GM21360 (cell line): Measurements from ENCODE around the gene FAM200A.
"Not testable (repeated sequence)": the region's sequence is repeated elsewhere in the genome, so short reads cannot be mapped to it uniquely, and the experiment has no call there.

Experiments used
- ATAC-seq: cut with Tn5 transposase; IDR thresholded peaks from one replicate; pipeline ENCODE4 v1.9.1; 2021; ENCODE audit warnings: mild to moderate bottlenecking, moderate library complexity; ENCODE audit not compliant: unreplicated experiment

Gene FAM200A

DNA sequence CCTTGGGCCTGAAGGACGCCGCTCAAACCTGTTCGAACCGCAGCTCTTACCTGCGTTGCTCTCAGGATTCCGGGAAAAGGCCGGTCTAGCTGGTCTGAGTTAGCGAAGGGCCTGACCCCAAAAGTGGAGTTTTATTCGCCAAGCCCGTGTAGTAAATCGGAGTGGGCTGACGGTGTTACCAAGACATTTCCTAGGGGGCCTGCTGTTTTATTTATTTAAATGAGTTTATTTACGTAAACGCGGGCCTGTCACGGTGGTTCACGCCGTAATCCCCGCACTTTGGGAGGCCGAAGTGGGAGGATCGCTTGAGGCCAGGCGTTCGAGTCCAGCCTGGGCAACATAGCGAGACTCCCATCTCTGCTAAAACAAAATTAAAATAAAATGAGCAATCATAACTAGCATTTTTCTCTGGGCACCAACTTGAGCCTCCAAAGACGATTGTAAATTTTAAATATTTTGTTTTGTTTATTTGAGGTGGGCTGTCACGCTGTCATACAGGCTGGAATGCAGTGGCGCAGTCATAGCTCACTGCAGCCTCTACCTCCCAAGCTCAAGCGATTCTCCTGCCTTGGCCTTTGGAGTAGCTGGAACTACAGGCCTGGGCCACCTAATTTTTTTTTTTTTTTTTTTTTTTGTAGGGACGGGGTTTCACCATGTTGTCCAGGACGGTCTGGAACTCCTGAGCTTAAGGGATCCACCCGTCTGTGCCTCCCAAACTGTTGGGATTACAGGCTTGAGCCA, 7.4 kb upstream of the FAM200A start:
- no peak for ATAC-seq

DNA sequence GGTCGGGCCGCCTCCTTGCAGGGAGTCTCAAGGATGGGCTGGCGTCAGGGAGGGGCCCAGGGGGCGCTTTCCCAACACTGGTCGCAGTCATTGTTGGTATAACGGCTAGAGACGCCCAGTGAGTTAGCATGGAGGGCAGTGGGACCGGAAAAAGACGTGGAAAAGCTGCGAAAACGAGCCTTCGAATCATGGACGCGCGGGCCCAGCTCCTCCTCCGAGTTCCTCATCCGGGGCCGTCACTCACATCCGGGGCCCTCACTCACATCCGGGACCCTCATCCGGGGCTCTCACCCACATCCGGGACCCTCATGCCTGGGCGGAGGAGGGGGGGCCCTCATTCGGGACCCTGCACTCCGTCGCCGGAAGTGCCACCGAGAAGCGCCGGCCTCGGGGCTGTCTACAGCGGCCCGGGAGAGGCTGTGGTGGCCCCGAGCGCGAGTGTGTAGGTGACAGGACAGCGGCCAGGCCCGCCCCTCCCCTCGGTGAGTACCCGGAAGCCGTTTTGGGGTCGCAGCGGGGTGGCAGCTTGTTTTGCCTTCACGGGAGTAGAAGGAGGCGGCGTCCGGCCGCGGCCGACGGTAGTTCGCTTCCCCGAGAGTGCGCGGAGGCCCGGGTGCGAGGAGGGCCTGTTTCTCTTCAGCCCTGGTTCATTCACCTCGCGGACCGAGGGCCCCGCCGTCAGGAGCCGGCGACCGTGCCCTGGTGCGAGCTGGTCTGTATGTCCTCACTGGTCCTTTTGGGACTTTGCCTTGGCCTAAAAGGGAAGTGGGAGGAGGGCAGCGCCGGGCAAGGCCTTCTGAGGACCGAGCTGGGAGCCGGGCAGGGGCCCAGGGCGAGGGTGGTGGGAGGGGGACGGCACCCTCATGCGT, 6.6 kb upstream of the FAM200A start, which contains the start of gene ZNF655:
TSS of gene ZNF655 (plus strand) at position 337 of the 869 bp plus-strand sequence. CDS start 1,918 bp downstream, outside the sequence.
- peak; percentile 66 for ATAC-seq

DNA sequence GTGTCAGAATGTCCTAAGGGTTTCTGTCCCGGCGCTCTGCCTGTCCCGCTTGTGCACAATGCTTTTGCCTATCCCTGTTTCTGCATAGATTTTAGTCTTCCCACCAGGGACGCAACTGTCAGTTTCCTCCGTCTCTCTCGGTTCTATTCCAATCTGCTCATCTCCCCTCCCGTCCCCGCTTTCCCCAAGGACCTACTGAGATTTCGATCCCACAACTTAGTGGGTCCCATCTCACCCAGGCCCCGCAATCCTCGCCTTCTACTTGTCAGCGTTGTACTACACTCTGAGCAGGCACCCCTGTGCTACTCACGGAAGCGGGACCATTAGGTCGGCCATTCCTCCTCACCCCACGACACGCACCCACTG, 6.0 kb upstream of the FAM200A start:
- peak; percentile 42 for ATAC-seq

DNA sequence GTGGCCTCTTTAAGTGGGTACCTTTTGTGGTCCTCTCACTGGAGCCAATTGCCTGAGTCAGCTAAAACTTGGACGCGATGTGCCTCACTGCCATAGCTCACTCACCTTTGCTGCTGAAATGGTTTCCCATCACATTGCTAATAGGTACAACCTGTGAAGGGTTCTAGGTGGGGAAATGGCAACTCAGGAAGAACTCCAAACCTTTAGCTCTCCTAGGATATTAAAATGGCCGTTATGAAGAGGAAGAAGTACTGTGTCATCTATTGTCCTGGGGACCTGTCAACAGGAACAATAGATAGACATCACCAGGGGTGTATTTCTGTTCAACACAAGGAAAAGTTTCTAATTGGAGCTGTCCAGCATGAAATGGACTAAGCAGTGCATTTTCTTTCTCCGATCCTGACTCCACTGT, 5.3 kb upstream of the FAM200A start:
- no peak for ATAC-seq

DNA sequence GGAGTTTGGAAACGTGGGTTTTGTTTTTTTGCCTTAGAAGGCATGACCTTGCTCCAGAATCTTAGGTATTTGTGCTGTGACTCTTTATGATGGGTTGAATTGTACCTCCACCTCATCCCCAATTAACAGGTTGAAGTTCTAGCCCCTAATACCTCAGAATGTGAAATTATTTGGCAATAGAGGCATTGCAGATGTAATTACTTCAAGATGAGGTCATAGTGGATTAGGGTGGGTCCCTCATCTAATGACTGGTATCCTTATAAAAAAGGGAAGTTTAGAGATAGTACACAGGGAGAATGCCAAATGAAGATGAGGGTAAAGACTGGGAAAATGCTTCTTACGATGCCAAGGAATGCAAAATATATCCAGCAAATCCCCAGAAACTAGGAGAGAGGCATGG, 3.0 kb upstream of the FAM200A start:
- ATAC-seq: no peak

DNA sequence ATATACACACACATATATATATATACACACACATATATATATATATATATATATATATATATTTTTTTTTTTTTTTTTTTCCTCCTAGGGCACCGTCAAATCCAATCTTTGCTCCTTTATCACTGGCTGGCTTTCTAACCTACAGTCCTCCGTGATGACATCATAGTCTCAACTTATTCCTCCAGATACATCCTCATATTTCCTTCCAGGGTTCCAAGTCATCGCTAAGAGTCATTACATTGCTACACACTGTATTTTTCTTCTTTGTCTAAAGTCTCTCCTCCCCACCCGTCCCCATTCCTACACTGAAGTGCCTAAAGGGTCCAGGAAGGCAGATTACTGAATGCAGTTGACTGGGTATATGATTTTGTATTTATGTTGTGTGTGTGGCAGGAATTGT, 1.1 kb upstream of the FAM200A start:
- ATAC-seq: no peak

DNA sequence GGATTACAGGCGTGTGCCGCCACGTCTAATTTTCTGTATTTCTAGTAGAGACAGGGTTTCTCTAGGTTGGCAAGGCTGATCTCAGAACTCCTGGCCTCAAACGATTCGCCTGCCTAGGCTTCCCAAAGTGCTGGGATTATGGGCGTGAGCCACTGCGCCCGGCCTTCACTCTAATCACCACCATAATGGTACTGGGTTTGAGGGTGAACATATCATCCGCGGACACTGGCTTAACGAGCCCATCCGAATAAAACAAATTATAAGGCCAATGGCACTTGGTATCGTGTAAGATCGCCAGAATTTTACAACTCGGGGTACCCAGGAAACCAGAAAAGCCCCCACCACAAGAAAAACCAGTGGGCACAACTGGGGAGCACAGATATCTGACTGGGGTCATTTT, 580 bp downstream of the FAM200A start:
- no peak for ATAC-seq

DNA sequence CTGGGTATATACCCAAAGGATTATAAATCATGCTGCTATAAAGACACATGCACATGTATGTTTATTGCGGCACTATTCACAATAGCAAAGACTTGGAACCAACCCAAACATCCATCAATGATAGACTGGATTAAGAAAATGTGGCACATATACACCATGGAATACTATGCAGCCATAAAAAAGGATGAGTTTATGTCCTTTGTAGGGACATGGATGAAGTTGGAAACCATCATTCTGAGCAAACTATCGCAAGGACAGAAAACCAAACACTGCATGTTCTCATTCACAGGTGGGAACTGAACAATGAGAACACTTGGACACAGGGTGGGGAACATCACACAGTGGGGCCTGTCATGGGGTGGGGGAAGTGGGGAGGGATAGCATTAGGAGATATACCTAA, 2.4 kb downstream of the FAM200A start:
- not testable (repeated sequence) for ATAC-seq

DNA sequence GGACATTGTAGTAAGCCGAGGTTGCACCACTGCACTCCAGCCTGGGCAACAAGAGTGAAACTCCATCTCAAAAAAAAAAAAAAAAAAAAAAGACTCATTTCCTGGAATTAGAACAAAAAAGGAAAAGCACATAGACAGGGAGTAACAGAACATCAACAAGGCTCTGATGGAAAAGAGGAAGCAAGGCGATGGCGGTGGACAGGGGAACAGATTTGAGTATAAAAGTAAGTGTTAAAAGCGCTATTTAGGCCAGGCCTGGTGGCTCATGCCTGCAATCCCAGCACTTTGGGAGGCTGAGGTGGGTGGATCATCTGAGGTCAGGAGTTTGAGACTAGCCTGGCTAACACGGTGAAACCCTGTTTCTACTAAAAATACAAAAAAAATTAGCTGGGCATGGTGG, 6.6 kb downstream of the FAM200A start:
- ATAC-seq: not testable (repeated sequence)

DNA sequence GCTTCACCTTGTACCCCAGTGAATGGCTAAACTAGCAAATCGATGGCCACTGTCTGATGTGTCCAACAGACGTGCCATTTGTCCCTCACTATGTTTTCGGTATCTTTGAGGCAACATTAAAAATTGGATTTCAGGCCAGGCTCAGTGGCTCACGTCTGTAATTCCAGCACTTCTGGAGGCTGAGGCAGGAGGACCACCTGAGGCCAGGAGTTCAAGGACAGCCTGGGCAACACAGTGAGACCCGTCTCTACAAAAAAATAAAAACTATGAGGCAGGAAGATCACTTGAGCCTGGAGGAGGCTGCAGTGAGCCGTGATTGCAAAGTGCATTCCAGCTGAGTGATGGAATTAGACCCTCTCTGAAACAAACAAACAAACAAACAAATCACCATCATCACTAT, 8.0 kb downstream of the FAM200A start:
- ATAC-seq: no peak

DNA sequence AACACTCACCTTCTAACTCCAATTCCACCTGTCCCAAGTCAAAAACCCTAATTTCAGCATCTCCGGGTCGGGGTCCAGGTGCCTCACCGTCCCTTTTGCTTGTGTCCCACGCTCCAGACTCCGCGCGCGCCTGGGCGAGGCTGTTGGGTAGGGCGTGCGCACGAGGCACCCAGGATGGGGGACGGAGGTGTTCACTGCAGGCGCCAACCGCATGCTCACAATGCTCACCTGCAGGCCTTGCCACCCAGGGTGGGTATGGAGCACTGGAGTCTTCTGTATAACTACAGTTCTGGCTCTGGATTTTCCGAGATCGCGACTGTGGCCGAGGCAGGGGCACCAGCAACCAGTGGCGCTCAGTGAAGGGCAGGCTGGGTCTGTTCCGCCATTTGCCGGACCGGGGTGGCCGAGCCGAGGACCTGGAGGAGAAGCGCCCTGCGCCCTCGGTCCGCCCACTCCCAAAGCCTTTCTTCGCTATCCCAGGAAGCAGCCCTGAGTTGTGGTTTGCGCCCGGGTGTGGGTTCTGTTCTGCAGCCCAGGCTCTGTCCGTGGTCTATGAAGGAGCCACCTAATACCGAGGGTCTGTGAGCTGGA, 8.7 kb downstream of the FAM200A start:
- ATAC-seq: no peak

DNA sequence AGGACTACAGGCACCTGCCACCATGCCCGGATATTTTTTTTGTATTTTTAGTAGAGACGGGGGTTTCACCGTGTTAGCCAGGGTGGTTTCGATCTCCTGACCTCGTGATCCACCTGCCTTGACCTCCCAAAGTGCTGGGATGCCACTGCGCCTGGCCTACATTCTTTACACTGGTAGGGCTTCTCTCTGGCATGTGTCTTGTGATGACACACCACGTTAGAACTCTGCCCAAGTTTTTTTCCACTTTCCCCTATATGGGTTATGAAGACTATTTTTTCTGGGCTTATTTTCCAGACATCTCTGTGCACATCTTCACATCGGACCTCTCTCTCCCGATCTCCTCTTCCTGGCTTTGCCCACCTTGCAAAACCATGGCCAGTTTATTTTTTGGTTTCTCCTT, 10.7 kb downstream of the FAM200A start:
- no peak for ATAC-seq

DNA sequence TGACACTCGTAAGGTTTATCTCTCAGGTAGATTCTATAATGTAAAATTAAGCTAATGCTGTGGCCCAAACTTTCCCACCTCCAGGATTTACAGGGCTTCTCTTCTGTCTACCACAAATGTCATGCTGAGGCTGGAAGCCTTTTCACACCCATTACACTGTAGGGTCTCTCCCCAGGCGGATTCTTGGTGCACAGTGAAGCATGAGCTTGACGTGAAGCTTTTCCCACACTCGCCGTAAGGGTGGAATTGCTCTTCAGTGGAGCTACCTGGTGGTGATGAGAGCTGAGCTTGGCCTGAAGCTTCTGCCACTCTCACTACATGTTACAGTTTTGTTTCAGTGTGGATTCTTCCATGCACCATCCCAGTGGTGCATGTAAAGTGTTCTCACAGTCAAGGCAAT, 11.4 kb downstream of the FAM200A start:
- ATAC-seq: no peak

DNA sequence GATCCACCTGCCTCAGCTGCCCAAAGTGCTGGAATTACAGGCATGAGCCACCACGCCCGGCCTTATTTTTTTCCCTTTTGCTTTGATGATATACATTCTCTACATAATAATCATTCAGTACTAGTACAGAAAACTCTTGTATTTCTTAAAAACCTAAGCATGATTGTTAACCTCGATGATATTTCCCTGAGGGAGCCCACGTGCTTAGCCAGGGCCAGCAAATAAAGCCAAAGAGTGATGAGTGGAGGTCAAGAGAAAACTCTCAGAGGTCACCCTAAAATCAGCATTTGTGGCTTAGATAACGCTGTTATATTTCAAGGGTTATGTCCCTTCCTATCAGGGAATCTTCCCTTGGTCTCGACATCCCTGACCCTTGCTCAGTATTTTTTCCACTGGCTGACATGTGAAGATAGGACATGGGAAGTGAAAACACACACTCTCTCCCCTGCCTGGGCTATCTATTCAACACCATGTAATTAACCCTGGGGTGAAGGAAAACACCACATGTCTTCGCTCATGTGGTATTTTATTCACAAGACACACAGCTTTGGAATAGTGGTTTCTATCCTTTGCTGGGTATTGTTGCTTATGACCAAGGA, 12.6 kb downstream of the FAM200A start:
- no peak for ATAC-seq

DNA sequence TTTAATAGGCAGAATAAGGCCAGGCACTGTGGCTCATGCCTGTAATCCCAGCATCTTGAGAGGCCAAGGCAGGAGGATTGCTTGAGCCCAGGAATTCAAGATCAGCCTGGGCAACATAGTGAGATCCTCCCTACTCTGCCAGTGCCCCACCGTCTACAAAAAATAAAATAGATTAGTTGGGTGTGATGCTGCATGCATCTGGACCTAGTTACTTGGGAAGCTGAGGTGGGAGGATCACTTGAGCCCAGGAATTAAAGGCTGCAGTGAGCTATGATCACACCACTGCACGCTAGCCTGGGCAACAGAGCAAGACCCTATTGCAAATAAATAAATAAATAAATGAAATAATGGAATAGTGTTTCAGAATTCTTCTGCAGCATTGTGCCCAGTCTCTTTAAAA, 16.2 kb downstream of the FAM200A start:
- no peak for ATAC-seq

DNA sequence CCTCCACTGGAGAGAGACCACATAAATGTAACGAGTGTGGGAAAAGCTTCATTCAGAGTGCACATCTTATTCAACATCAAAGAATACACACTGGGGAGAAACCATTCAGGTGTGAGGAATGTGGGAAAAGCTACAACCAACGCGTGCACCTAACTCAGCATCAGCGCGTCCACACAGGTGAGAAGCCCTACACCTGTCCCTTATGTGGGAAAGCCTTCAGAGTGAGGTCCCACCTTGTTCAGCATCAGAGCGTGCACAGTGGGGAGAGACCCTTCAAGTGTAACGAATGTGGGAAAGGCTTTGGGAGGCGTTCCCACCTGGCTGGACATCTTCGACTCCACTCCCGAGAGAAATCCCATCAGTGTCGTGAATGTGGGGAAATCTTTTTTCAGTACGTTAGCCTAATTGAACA, 20.6 kb downstream of the FAM200A start:
- no peak for ATAC-seq

DNA sequence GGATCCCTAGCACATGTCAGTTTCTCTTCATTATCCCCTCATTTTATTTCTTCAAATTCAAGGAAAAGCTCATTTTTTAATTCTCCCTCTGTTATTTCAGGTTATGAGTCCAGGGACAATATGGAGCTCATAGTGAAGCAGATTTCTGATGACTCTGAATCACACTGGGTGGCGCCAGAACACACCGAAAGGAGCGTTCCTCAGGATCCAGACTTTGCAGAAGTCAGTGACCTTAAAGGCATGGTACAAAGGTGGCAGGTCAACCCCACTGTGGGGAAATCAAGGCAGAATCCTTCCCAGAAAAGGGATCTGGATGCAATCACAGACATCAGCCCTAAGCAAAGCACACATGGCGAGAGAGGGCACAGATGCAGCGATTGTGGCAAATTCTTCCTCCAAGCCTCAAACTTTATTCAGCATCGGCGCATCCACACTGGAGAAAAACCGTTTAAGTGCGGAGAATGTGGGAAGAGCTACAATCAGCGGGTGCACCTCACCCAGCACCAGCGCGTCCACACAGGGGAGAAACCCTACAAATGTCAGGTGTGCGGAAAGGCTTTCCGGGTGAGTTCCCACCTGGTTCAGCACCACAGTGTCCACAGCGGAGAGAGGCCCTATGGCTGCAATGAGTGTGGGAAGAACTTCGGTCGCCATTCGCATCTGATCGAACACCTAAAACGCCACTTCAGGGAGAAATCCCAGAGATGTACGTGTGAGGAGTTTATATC, 26.0 kb downstream of the FAM200A start:
- no peak for ATAC-seq

DNA sequence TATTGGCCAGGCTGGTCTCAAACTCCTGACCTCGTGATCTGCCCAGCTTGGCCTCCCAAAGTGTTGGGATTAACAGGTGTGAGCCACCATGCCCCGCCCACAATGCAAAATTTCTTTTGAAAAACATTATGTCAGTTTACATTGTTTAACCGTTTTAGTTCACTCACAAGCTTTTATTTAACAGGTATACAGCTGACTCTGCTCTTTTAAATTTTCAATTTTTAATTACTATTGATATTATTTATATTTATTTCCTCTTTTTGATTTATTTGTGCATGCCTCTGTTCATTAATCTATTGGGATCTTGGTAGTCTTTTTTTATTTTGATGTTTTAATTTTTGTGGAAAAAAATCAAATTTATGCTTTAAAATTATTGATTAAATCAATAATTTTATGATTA, 30.5 kb downstream of the FAM200A start:
- no peak for ATAC-seq

DNA sequence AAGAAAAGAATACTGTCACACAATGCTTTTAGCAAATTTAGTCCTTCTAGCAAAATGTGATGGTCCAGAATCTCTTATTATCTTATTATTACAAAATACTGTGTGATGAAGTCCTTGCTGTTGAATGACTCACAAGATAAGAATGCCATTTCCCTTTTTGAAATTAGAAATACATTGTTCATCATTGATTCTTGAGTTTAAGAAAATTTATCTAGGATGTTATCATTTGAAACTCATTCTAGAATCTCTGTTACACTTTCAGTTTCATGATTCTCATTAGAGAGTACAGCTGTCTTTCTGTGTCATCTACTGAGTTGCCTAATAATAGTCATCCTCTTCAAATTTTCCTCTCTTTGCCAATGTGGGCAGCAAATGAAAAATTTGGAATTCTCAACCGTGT, 37.9 kb downstream of the FAM200A start:
- ATAC-seq: no peak

DNA sequence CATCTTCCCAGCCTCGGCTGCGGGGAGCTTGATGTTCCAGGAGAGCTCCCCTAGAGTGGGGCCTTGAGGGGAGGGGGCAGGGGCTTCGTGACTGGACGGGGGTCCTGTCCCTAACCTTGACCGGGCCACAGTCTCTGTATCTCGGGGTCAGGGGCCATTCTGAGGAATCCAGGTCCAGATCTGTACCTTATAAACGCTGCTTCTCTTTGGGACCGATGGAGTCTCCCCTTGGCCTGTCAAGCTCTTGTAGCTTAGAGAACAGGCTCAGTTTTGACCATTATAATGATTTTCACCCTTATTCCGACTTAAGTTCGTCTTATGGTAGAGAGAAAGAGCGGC, 46.6 kb downstream of the FAM200A start:
- no peak for ATAC-seq
